HG03469 (cell line): ENCODE measurements around the gene SYNE2.

Experiments
- ATAC-seq: cut with Tn5 transposase; IDR thresholded peaks from one replicate; pipeline ENCODE4 v1.9.1; 2021; ENCODE audit warnings: mild to moderate bottlenecking, moderate library complexity, moderate number of reproducible peaks; ENCODE audit not compliant: unreplicated experiment

SYNE2 gene

GRCh38 chr14:63874223-63874622 lies 21.4 kb downstream of the SYNE2 start:
- ATAC-seq: no peak

GRCh38 chr14:63875311-63875710 lies 22.5 kb downstream of the SYNE2 start:
- ATAC-seq: no peak

- no peak for ATAC-seq
Observed at GRCh38 chr14:63877550-63877939, 24.7 kb downstream of the SYNE2 start.

- ATAC-seq: no peak
Observed at GRCh38 chr14:63878052-63878451, 25.2 kb downstream of the SYNE2 start.

GRCh38 chr14:63878792-63879191 lies 26.0 kb downstream of the SYNE2 start:
- no peak for ATAC-seq

- ATAC-seq: no peak
Observed at GRCh38 chr14:63881926-63882325, 29.1 kb downstream of the SYNE2 start.

- no peak for ATAC-seq
Observed at GRCh38 chr14:63887899-63888298, 35.1 kb downstream of the SYNE2 start.

GRCh38 chr14:63890553-63890952 lies 37.7 kb downstream of the SYNE2 start:
- no peak for ATAC-seq

GRCh38 chr14:63891148-63891975 lies 38.6 kb downstream of the SYNE2 start:
- no peak for ATAC-seq

GRCh38 chr14:63892265-63892664 lies 39.5 kb downstream of the SYNE2 start:
- no peak for ATAC-seq

GRCh38 chr14:63893701-63894458 lies 41.1 kb downstream of the SYNE2 start:
- ATAC-seq: no peak

GRCh38 chr14:63895510-63895909 lies 42.7 kb downstream of the SYNE2 start:
- ATAC-seq: no peak

- no peak for ATAC-seq
Observed at GRCh38 chr14:63896278-63896720, 43.5 kb downstream of the SYNE2 start.

GRCh38 chr14:63897721-63898163 lies 44.9 kb downstream of the SYNE2 start:
- ATAC-seq: no peak

GRCh38 chr14:63899953-63900352 lies 47.1 kb downstream of the SYNE2 start:
- no peak for ATAC-seq

GRCh38 chr14:63901434-63902085 lies 48.8 kb downstream of the SYNE2 start:
- no peak for ATAC-seq

- ATAC-seq: no peak
Observed at GRCh38 chr14:63902375-63902976, 49.7 kb downstream of the SYNE2 start.

GRCh38 chr14:63904724-63905123 lies 51.9 kb downstream of the SYNE2 start:
- ATAC-seq: no peak

- no peak for ATAC-seq
Observed at GRCh38 chr14:63905370-63905769, 52.6 kb downstream of the SYNE2 start.

- no peak for ATAC-seq
Observed at GRCh38 chr14:63908667-63909264, 56.0 kb downstream of the SYNE2 start.

- no peak for ATAC-seq
Observed at GRCh38 chr14:63909984-63910383, 57.2 kb downstream of the SYNE2 start.
